Suprapubic skin (tissue), 4 donors: ENCODE results near the gene ZNF692. TPM values are rescaled to one million over a fixed set of nuclear protein-coding genes. Genes with fewer than 3 reads are reported as not detected.

Experiments
- DNase-seq, 2 donors: peaks; one replicate each; pipeline ENCODE4 v3.0.0-alpha.2; 2019; ENCODE audit warnings: low spot score in 2 of 2
- H3K27ac ChIP-seq: fragments of 200-600 bp; sonication (generic); one replicate; pipeline ENCODE4 v1.5.1; 2019
- H3K27me3 ChIP-seq: fragments of 200-600 bp; sonication (generic); one replicate; pipeline ENCODE4 v1.5.1; 2019
- H3K36me3 ChIP-seq: fragments of 200-600 bp; sonication (generic); one replicate; pipeline ENCODE4 v1.5.1; 2019
- H3K4me1 ChIP-seq: fragments of 200-600 bp; sonication (generic); one replicate; pipeline ENCODE4 v1.5.1; 2019
- H3K4me3 ChIP-seq: fragments of 200-600 bp; sonication (generic); one replicate; pipeline ENCODE4 v1.5.1; 2019; ENCODE audit warnings: mild to moderate bottlenecking
- H3K9me3 ChIP-seq: fragments of 200-600 bp; sonication (generic); one replicate; pipeline ENCODE4 v1.5.1; 2019
- EP300 ChIP-seq: sonication (generic); formaldehyde crosslinking; IDR thresholded peaks from one replicate; pipeline ENCODE4 v1.6.1; 2017; ENCODE audit warnings: antibody characterized with exemption
- POLR2A ChIP-seq, 2 donors: fragments of 450-650 bp; IDR thresholded peaks; one replicate each; pipeline ENCODE4 v1.6.1; 2017; ENCODE audit warnings: antibody characterized with exemption in 2 of 2, mild to moderate bottlenecking in 2 of 2, moderate library complexity in 2 of 2
- POLR2AphosphoS5 ChIP-seq, 3 donors: sonication (generic); formaldehyde crosslinking; IDR thresholded peaks; one replicate each; pipeline ENCODE4 v1.6.1; 2017; ENCODE audit warnings: antibody characterized with exemption in 3 of 3
- WGBS: methylation state at CpG from one replicate; pipeline ENCODE4 v1.1.5; 2018; 5-methylcytosine and 5-hydroxymethylcytosine counted together
- total RNA-seq, 4 donors: library from RNA; depleted of rRNA; stranded (reverse); fragments of >200 nt; gene quantifications; one replicate each; pipeline ENCODE4 v1.1.0, GENCODE V29; 2016
- TF ChIP-seq, protein P1 (sequence below), 2 donors: fragments of 200-600 bp in 1 of 2; fragments of 450-650 bp in 1 of 2; sonication (generic) in 1 of 2; IDR thresholded peaks; one replicate each; pipeline ENCODE4 v1.5.1; 2016 to 2019; ENCODE audit warnings: antibody characterized with exemption in 2 of 2, mild to moderate bottlenecking in 1 of 2, moderate library complexity in 1 of 2

Gene ZNF692
- total RNA-seq, 4 donors from 2014 or later = 30.2 to 138 (median 52.6) TPM

DNA sequence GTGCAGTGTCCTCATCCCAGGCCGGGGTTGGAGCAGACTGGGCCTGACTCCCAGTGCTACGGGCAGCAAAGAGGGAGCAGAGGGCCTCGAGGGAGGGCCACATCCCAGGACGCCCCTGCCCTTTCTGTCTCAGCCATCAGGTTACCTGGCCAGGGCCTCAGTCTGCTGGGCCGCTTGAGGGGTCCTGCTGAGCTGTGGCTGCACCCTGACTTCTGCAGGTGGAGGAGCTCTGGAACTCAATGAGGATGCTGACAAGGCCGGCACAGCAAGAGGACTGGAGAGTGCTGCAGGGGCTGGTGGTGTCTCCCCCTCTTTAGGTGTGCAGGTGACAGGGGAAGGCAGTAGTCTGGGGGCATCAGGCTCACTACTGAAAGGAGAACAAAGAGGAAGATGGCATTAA is 3.3 kb downstream of the ZNF692 start:
- H3K36me3 ChIP-seq = peaks cover 33% of the 10 kb centered on the region
- no peaks in the 10 kb centered on the region for H3K9me3 ChIP-seq
- WGBS = 100% methylated on average over 1 of the region's 6 CpGs
- no peak overlapping the region for H3K27ac ChIP-seq
- H3K4me3 ChIP-seq = no peak overlapping the region
- no peaks in the 10 kb centered on the region for H3K27me3 ChIP-seq
- TF ChIP-seq, protein P1, sequence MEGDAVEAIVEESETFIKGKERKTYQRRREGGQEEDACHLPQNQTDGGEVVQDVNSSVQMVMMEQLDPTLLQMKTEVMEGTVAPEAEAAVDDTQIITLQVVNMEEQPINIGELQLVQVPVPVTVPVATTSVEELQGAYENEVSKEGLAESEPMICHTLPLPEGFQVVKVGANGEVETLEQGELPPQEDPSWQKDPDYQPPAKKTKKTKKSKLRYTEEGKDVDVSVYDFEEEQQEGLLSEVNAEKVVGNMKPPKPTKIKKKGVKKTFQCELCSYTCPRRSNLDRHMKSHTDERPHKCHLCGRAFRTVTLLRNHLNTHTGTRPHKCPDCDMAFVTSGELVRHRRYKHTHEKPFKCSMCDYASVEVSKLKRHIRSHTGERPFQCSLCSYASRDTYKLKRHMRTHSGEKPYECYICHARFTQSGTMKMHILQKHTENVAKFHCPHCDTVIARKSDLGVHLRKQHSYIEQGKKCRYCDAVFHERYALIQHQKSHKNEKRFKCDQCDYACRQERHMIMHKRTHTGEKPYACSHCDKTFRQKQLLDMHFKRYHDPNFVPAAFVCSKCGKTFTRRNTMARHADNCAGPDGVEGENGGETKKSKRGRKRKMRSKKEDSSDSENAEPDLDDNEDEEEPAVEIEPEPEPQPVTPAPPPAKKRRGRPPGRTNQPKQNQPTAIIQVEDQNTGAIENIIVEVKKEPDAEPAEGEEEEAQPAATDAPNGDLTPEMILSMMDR (IDR thresholded peaks at IDR 0.05) = no peak
- TF ChIP-seq POLR2A (IDR thresholded peaks at IDR 0.05) = no peak
- TF ChIP-seq EP300 = no peak
- no peak for TF ChIP-seq POLR2AphosphoS5 (IDR thresholded peaks at IDR 0.05)
- H3K4me1 ChIP-seq = peaks cover 28% of the 10 kb centered on the region
- no peak for DNase-seq

DNA sequence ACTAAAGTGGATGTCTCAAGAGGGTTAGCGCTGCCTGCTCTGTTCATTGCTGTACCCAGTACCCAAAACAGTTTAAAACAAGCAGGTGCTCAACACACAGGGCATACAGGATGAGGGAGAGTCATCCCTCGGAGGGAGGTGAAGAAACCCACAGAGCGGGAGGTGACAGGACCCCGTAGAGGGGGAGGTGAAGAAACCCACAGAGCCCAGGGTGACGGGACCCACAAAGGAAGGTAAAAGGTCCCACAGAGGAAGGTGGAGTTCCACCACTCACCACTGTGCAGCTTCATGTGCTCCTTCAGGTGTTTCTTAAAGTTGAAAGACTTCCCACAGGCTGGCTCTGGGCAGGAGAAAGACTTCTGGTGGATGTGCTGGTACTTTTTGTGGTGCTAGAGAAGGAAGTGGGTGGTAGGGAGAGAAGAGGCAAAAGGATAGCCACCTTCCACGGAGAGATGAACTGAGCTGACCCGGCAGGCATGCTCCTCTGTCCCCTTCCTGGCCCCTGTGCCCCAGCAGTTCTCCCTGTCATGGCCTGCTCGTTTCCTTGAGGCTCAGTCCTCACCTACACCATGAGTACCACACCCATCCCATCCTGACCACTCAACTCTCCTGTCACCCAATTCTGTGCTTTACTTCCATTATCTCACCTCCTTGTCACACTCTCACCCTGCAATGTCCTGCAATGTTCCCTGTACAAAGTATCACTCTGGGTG is 5.1 kb downstream of the ZNF692 start:
- no peaks in the 10 kb centered on the region for H3K27me3 ChIP-seq
- peaks cover 21% of the 10 kb centered on the region for H3K4me1 ChIP-seq
- H3K36me3 ChIP-seq = peaks cover 51% of the 10 kb centered on the region
- no peaks in the 10 kb centered on the region for H3K9me3 ChIP-seq
- DNase-seq = no peak
- WGBS = 84% methylated on average over 8 of the region's 8 CpGs
- H3K27ac ChIP-seq = no peak overlapping the region
- no peak for TF ChIP-seq EP300
- TF ChIP-seq, protein P1 (IDR thresholded peaks at IDR 0.05) = no peak
- TF ChIP-seq POLR2AphosphoS5 (IDR thresholded peaks at IDR 0.05) = no peak
- no peak for TF ChIP-seq POLR2A (IDR thresholded peaks at IDR 0.05)
- H3K4me3 ChIP-seq = no peak overlapping the region

DNA sequence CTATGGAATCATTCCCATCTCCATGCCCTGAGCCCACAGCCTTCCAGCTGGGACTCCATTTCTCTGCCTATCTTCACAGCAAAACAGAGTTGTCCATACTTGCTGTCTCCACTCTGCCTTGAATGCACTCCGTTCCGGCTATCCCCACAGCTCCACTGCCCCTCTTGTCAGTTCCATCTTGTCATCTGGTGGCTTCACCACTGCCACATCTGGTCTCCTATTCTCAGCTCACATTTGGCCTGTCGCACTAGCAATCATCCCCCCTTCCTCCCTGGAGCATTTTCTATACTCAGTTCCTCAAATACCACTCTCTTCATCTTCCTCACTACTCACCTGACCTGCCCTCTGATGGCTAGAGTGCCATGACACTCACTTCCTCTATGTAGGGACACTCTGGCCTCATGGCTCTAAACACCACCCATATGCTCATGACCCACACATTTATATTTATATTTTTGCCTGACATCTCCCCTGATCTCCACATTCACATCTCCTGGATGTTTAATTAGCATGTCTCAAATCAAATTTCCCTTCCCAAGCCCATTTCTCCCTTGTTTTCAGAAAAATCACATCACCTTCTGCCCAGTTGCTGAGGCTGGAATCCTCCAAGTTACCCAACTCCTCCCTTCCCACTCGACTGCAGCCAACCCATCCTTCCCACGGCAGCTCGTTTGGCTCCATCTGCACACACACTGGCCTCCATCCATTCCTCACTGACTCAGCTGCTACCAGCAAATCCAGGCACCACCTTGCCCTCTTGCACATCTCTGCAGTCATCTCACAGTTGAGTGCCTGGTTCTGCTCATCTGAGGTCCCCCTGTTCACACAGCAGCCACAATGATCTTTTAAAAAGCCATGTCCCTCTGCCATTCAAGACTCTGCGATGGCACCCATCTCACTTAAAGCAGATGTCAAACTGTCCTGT is 6.1 kb downstream of the ZNF692 start:
- no peak overlapping the region for H3K27ac ChIP-seq
- WGBS = 71% methylated on average over 7 of the region's 7 CpGs
- H3K27me3 ChIP-seq = no peaks in the 10 kb centered on the region
- no peak for TF ChIP-seq EP300
- no peak for TF ChIP-seq POLR2AphosphoS5 (IDR thresholded peaks at IDR 0.05)
- TF ChIP-seq, protein P1 (IDR thresholded peaks at IDR 0.05) = no peak
- no peak for TF ChIP-seq POLR2A (IDR thresholded peaks at IDR 0.05)
- no peak for DNase-seq
- peaks cover 62% of the 10 kb centered on the region for H3K36me3 ChIP-seq
- H3K4me1 ChIP-seq = peaks cover 10% of the 10 kb centered on the region
- H3K9me3 ChIP-seq = no peaks in the 10 kb centered on the region
- no peak overlapping the region for H3K4me3 ChIP-seq

DNA sequence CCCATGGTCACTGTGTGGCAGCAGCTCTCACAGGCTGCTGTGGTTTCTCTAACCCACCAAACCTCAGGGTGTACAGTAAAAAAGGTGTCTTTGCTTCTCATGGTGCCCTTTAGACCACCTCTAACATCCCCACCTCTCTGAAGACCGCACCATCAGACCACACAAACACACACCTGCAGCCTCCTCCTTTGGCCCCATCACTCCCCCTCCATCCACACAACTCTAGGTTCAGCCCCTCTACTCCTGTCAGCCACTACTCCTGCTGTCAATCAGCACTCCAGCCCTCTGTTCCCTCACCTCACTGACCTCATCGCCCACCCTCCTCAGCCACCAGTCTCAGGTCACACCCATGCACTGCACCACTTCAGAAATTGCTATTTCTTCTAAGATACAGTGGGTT is 7.5 kb downstream of the ZNF692 start:
- TF ChIP-seq POLR2AphosphoS5 (IDR thresholded peaks at IDR 0.05) (no peak), EP300 (no peak), POLR2A (IDR thresholded peaks at IDR 0.05) (no peak)
- TF ChIP-seq, protein P1 (IDR thresholded peaks at IDR 0.05) = no peak
- Histone ChIP-seq H3K4me1 (no peaks in the 10 kb centered on the region), H3K27ac (no peak overlapping the region), H3K4me3 (no peak overlapping the region), H3K9me3 (no peaks in the 10 kb centered on the region), H3K36me3 (peaks cover 75% of the 10 kb centered on the region), H3K27me3 (no peaks in the 10 kb centered on the region)
- no peak for DNase-seq
- WGBS = 91% methylated on average over 2 of the region's 2 CpGs
